CD4-positive, alpha-beta T cell (primary cell): ENCODE results near the gene KRTCAP2. TPM values are rescaled to one million over a fixed set of nuclear protein-coding genes. Genes with fewer than 3 reads are reported as not detected.
A peak's percentile ranks its signal among the peaks of the same experiment; 100 is the strongest.
"Not testable (repeated sequence)": the region's sequence is repeated elsewhere in the genome, so short reads cannot be mapped to it uniquely, and the experiment has no call there.

Experiments
- ATAC-seq: fragments of 200-7000 bp; cut with Tn5 transposase; one replicate; pipeline ENCODE4 v1.10.0; 2022; ENCODE audit warnings: mild to moderate bottlenecking; ENCODE audit not compliant: poor library complexity
- CTCF ChIA-PET: fragments of 350-600 bp; sonication (Branson Sonifier 250); formaldehyde crosslinking; loops from one replicate; lab custom pipeline; 2021; ENCODE audit warnings: antibody characterized with exemption, inconsistent platforms; lab: Charles Lee
- POLR2A ChIA-PET: fragments of 350-600 bp; sonication (Branson Sonifier 250); formaldehyde crosslinking; loops from one replicate; lab custom pipeline; 2021; ENCODE audit warnings: antibody characterized with exemption, inconsistent platforms; lab: Charles Lee
- DNase-seq, 14 experiments: peaks; one replicate each; pipeline ENCODE4 v3.0.0-alpha.2; 2013 to 2020; ENCODE audit warnings: mixed read lengths in 2 of 14
- H3K27ac ChIP-seq, 2 donors: one replicate each; pipeline versions ENCODE4 v1.5.1 to v1.7.0; 2013; ENCODE audit warnings: low read length in 2 of 2, low read depth in 1 of 2, mild to moderate bottlenecking in 1 of 2
- H3K27me3 ChIP-seq, 2 experiments: 1 replicate in 1 of 2; 2 replicates in 1 of 2; pipeline versions ENCODE4 v1.6.1 to v1.7.0; 2013; ENCODE audit warnings: low read length in 2 of 2, control low read depth in 1 of 2, mild to moderate bottlenecking in 1 of 2, moderate library complexity in 1 of 2; ENCODE audit not compliant: insufficient read depth in 2 of 2, control insufficient read depth in 1 of 2
- H3K36me3 ChIP-seq: one replicate; pipeline ENCODE4 v1.6.1; 2013; ENCODE audit warnings: low read length, control low read depth; ENCODE audit not compliant: insufficient read depth
- H3K4me1 ChIP-seq: one replicate; pipeline ENCODE4 v1.6.1; 2013; ENCODE audit warnings: low read length, control low read depth; ENCODE audit not compliant: insufficient read depth
- H3K4me3 ChIP-seq: one replicate; pipeline ENCODE4 v1.5.1; 2013; ENCODE audit warnings: mild to moderate bottlenecking, low read length, moderate library complexity
- H3K9me3 ChIP-seq, 2 experiments: 1 replicate in 1 of 2; 2 replicates in 1 of 2; pipeline versions ENCODE4 v1.6.1 to v1.7.0; 2013; ENCODE audit warnings: low read length in 2 of 2, mild to moderate bottlenecking in 2 of 2, control low read depth in 1 of 2, moderate library complexity in 1 of 2; ENCODE audit not compliant: control insufficient read depth in 1 of 2, insufficient read depth in 1 of 2
- H3K27ac Mint-ChIP-seq: one replicate; pipeline ENCODE4 v1.8.0; 2020; ENCODE audit warnings: mixed read lengths
- H3K27me3 Mint-ChIP-seq: one replicate; pipeline ENCODE4 v1.8.0; 2021; ENCODE audit warnings: mixed read lengths
- H3K36me3 Mint-ChIP-seq: one replicate; pipeline ENCODE4 v1.8.0; 2021; ENCODE audit warnings: low read depth, mixed read lengths
- H3K4me1 Mint-ChIP-seq: one replicate; pipeline ENCODE4 v1.8.0; 2021; ENCODE audit warnings: low read depth, mixed read lengths
- H3K4me3 Mint-ChIP-seq: one replicate; pipeline ENCODE4 v1.8.0; 2020; ENCODE audit warnings: mild to moderate bottlenecking, mixed read lengths
- H3K9me3 Mint-ChIP-seq: one replicate; pipeline ENCODE4 v1.8.0; 2020; ENCODE audit warnings: mixed read lengths
- intact Hi-C, 2 experiments: fragments of 100-400 bp; cut with DNase I in 1 of 2; cut with micrococcal nuclease in 1 of 2; formaldehyde crosslinking; loops; one replicate each; pipeline versions ENCODE4 v1.15.1 to v1.9.0; 2023 to 2025; cut with DNase I, micrococcal nuclease
- polyA plus RNA-seq, 2 donors: library from polyadenylated mRNA; unstranded; fragments of 120-200 nt; gene quantifications; one replicate each; pipeline ENCODE4 v1.2.1, GENCODE V29; 2013
- total RNA-seq, 174 experiments: library from RNA in 2 of 174; stranded (reverse) in 2 of 174; gene quantifications; one replicate each; pipeline ENCODE4 v1.2.3 and lab custom pipeline; 2021 to 2026
- TF ChIP-seq, protein P1 (sequence below): fragments of 200-600 bp; IDR thresholded peaks from one replicate; pipeline ENCODE4 v1.8.0; 2022; ENCODE audit warnings: antibody characterized with exemption, mild to moderate bottlenecking

Gene KRTCAP2
- 10 to 100 TPM; 77.8 TPM for total RNA-seq
- polyA plus RNA-seq (2013, experiment 1 of 2) = 161 TPM
- polyA plus RNA-seq (2013, experiment 2 of 2) = 145 TPM
- 1.4 to 17.8 (median 7.7) reads per million in 172 experiments for total RNA-seq (lab: John Stamatoyannopoulos, UW)

DNA sequence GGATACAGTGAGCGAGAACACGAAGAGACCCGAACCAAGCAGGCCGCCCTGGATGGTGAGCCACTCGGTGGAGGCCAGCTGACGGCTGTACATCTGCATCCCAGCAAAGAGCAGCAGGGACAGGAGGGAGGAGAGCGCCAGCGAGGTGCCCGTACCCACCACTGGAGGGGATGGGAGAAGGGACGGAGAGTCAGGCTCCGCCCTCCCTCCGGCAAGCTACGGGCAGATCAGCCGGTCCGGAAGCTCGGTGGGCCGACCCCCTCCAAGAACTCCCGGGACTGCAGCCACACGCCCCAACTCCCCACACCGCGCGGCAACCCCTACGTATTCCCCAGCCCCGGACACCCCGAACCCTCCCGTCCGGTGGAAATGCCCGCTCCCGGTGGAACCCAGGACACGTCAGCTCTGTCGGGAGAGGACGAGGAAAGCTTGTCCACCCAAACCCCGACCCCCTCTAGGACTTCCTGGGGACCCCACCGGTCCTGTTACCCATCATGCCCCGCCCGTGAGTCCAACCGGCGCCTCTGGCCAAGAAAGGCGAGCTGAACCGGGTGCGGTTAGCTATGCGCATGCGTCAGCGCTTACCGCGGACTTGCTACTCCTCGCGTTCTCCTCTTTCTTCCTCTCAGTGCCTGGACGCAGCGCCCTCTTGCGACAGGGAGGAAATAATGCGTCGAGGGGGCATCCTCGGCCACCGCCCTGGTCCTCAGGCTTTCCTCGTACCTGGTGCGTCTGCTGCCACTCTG, at the start of gene KRTCAP2:
TSS of gene KRTCAP2 (minus strand) at position 573 of the 746 bp plus-strand sequence. CDS start at position 493, 80 bp downstream.
- Histone ChIP-seq H3K4me3 (peak within 1 kb of the TSS; percentile 77), H3K36me3 (peaks cover 38% of the 10 kb centered on the region), H3K9me3 (no peaks in the 10 kb centered on the region), H3K4me1 (peaks cover 58% of the 10 kb centered on the region), H3K27ac (peak within 1 kb of the TSS; percentile 89 to 91), H3K27me3 (no peaks in the 10 kb centered on the region)
- TF ChIP-seq, protein P1, sequence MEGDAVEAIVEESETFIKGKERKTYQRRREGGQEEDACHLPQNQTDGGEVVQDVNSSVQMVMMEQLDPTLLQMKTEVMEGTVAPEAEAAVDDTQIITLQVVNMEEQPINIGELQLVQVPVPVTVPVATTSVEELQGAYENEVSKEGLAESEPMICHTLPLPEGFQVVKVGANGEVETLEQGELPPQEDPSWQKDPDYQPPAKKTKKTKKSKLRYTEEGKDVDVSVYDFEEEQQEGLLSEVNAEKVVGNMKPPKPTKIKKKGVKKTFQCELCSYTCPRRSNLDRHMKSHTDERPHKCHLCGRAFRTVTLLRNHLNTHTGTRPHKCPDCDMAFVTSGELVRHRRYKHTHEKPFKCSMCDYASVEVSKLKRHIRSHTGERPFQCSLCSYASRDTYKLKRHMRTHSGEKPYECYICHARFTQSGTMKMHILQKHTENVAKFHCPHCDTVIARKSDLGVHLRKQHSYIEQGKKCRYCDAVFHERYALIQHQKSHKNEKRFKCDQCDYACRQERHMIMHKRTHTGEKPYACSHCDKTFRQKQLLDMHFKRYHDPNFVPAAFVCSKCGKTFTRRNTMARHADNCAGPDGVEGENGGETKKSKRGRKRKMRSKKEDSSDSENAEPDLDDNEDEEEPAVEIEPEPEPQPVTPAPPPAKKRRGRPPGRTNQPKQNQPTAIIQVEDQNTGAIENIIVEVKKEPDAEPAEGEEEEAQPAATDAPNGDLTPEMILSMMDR = peak; percentile 84
- peak within 1 kb of the TSS; percentile 95 for H3K27ac Mint-ChIP-seq
- H3K27me3 Mint-ChIP-seq = no peaks in the 10 kb centered on the region
- POLR2A ChIA-PET = interaction anchor here (0.6 to 4.4 kb wide), 23 partner anchors 21 to 221 kb away, joined by 3 to 31 read pairs (median 5); partner anchors contain the start of genes ADAM15, CLK2, EFNA3 and SCAMP3
- DNase-seq (peak; percentile 90 to 97 (median 92)), ATAC-seq (peak; percentile 80)
- CTCF ChIA-PET = interaction anchor here (0.7 to 4.2 kb wide), 21 partner anchors 21 to 693 kb away, joined by 3 to 26 read pairs (median 5); partner anchors contain the start of genes PBXIP1, SYT11 and THBS3
- peaks cover 55% of the 10 kb centered on the region for H3K4me1 Mint-ChIP-seq
- peaks cover 54% of the 10 kb centered on the region for H3K36me3 Mint-ChIP-seq
- peak within 1 kb of the TSS; percentile 100 for H3K4me3 Mint-ChIP-seq
- no peaks in the 10 kb centered on the region for H3K9me3 Mint-ChIP-seq
- intact Hi-C loops = loop anchor here in 1 of 2 experiments (1.0 kb wide), 1 partner anchor 33 kb away; the partner anchor contains the start of gene DPM3

DNA sequence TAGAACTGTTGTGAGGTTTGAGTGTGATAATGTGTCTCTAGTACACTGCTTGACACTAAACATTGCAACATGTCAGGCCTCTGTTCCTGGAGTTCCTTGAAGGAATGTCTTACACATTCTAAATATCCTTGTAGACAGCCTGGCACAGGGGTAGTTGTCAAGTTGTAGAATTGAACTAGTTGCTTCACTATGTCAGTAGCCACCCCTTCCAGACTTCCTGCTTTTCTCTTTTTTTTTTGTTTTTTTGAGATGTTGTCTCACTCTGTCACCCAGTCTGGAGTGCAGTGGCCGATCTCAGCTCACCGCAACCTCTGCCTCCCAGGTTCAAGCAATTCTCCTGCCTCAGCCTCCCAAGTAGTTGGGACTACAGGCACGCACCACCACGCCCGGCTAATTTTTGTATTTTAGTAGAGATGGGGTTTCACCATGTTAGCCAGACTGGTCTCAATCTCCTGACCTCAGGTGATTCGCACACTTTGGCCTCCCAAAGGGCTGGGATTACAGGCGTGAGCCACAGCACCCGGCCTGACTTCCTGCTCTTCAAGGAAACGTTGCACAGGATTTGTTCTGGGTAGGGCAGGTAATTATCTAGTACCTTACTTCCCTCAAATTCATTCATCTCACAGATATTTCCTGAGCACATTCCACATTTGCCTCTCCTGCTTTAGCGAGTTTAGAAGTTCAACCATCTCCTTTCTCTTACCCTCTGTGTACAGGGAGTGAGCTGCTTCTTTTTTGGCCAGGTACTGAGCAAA, 47.3 kb upstream of the KRTCAP2 start:
- POLR2A ChIA-PET, DNase-seq, H3K9me3 ChIP-seq, H3K27ac Mint-ChIP-seq, H3K36me3 Mint-ChIP-seq, H3K9me3 Mint-ChIP-seq, intact Hi-C loops, H3K36me3 ChIP-seq, H3K27me3 Mint-ChIP-seq, ATAC-seq, H3K4me3 ChIP-seq, H3K4me3 Mint-ChIP-seq, CTCF ChIA-PET, H3K27me3 ChIP-seq: not testable (repeated sequence)
- H3K4me1 Mint-ChIP-seq = peaks cover 10% of the 10 kb centered on the region
- H3K27ac ChIP-seq = peak overlapping the region in 1 of 2 donors; percentile 15
- peaks cover 17% of the 10 kb centered on the region for H3K4me1 ChIP-seq

DNA sequence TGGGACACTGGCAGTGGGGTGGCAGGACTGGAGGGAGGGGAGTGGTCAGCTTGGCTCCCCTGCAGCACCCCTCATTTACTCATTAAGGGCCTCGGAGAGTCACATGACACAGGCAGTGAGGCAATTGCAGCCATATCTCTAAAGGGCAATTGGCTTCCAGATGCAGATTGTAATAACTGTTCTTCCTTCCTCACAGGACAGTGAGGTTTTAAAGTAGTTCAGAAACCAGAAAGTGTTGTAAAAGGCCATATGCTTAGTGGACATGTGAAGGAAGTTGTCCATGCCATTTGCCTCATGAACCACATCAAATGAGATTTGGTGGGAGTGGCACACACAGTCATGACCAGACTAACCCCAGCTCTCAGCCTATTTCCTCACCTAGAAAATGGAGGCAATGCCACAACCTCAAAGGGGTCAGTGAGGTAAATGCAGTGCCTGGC, 46.5 kb upstream of the KRTCAP2 start:
- Histone ChIP-seq H3K9me3 (no peaks in the 10 kb centered on the region), H3K4me3 (no peak overlapping the region), H3K36me3 (no peaks in the 10 kb centered on the region), H3K27me3 (no peaks in the 10 kb centered on the region), H3K27ac (peak overlapping the region in 1 of 2 donors; percentile 15), H3K4me1 (peaks cover 23% of the 10 kb centered on the region)
- ChIA-PET CTCF (interaction anchor here (1.0 to 1.6 kb wide), 2 partner anchors 12 to 26 kb away, joined by 4 read pairs; no protein-coding TSS in a partner anchor), POLR2A (interaction anchor here (1.0 kb wide), 1 partner anchor 8 kb away, joined by 4 read pairs; no protein-coding TSS in a partner anchor)
- Mint-ChIP-seq H3K36me3 (peaks cover 7% of the 10 kb centered on the region), H3K4me3 (no peak overlapping the region), H3K4me1 (peaks cover 17% of the 10 kb centered on the region), H3K27me3 (no peaks in the 10 kb centered on the region), H3K27ac (peak overlapping the region; percentile 9), H3K9me3 (no peaks in the 10 kb centered on the region)
- intact Hi-C loops = no loop called here
- DNase-seq (peak in 3 of 14 experiments; percentile 44 to 55 (median 53)), ATAC-seq (peak; percentile 26)
- TF ChIP-seq, protein P1 = no peak
